ENCODE measurements around the gene LRRC43.

The LRRC43 gene

GRCh38 chr12:122227341-122227740 is 44.4 kb downstream of the LRRC43 start:
- no peak for DNase-seq

- no peak for DNase-seq
Observed at GRCh38 chr12:122228092-122228491, 45.2 kb downstream of the LRRC43 start.

GRCh38 chr12:122230798-122231197 is 47.9 kb downstream of the LRRC43 start:
- no peak for DNase-seq

GRCh38 chr12:122232691-122233090 is 49.8 kb downstream of the LRRC43 start:
- no peak for DNase-seq

- DNase-seq = no peak
Observed at GRCh38 chr12:122235741-122236140, 52.8 kb downstream of the LRRC43 start.

GRCh38 chr12:122238861-122239260 is 55.9 kb downstream of the LRRC43 start:
- DNase-seq = no peak

GRCh38 chr12:122243965-122244364 is 61.0 kb downstream of the LRRC43 start:
- no peak for DNase-seq

GRCh38 chr12:122244565-122245371 is 61.8 kb downstream of the LRRC43 start:
- DNase-seq = no peak

- no peak for DNase-seq
Observed at GRCh38 chr12:122245553-122245952, 62.6 kb downstream of the LRRC43 start.

GRCh38 chr12:122250047-122250446 is 67.1 kb downstream of the LRRC43 start:
- no peak for DNase-seq

- DNase-seq = no peak
Observed at GRCh38 chr12:122250536-122250935, 67.6 kb downstream of the LRRC43 start.

All from NCI-H345 (cell line).